Skeletal muscle satellite cell (primary cell): ENCODE results near the gene BCDIN3D.

Experiments
- H3K27me3 ChIP-seq: 2 replicates; pipeline ENCODE4 v1.7.0; 2013; ENCODE audit warnings: low read length; ENCODE audit not compliant: control insufficient read depth, insufficient read depth
- H3K36me3 ChIP-seq: 2 replicates; pipeline ENCODE4 v1.7.0; 2013; ENCODE audit warnings: mild to moderate bottlenecking, control low read depth, low read length; ENCODE audit not compliant: insufficient read depth
- H3K4me1 ChIP-seq: 2 replicates; pipeline ENCODE4 v1.7.0; 2013; ENCODE audit warnings: low read length; ENCODE audit not compliant: control insufficient read depth, insufficient read depth
- H3K4me2 ChIP-seq: 2 replicates; pipeline ENCODE4 v1.7.0; 2013; ENCODE audit warnings: mild to moderate bottlenecking, low read length
- H3K4me3 ChIP-seq: 2 replicates; pipeline ENCODE4 v1.7.0; 2013; ENCODE audit warnings: low read length
- H3K9ac ChIP-seq: 2 replicates; pipeline ENCODE4 v1.7.0; 2013; ENCODE audit warnings: mild to moderate bottlenecking, low read depth, low read length, moderate library complexity
- H3K9me3 ChIP-seq: replicated peaks from 2 replicates; pipeline ENCODE4 v1.7.0; 2013; ENCODE audit warnings: mild to moderate bottlenecking, control low read depth, low read length

Gene BCDIN3D

GRCh38 chr12:49809906-49810389, 33.0 kb downstream of the BCDIN3D start:
- Histone ChIP-seq H3K36me3 (peaks cover 17% of the 10 kb centered on the region), H3K4me1 (peaks cover 21% of the 10 kb centered on the region), H3K27me3 (no peaks in the 10 kb centered on the region), H3K9me3 (no peaks in the 10 kb centered on the region), H3K4me2 (peak overlapping the region; percentile 57), H3K4me3 (no peak overlapping the region), H3K9ac (peak overlapping the region; percentile 52)

- peak overlapping the region; percentile 57 for H3K4me2 ChIP-seq
- H3K9me3 ChIP-seq, result no peaks in the 10 kb centered on the region
- no peaks in the 10 kb centered on the region for H3K27me3 ChIP-seq
- peaks cover 21% of the 10 kb centered on the region for H3K4me1 ChIP-seq
- H3K4me3 ChIP-seq, result no peak overlapping the region
- H3K36me3 ChIP-seq, result peaks cover 22% of the 10 kb centered on the region
- H3K9ac ChIP-seq, result peak overlapping the region; percentile 52
Measured at GRCh38 chr12:49809381-49809905, 33.5 kb downstream of the BCDIN3D start.

- H3K27me3 ChIP-seq, result no peaks in the 10 kb centered on the region
- no peaks in the 10 kb centered on the region for H3K9me3 ChIP-seq
- peaks cover 21% of the 10 kb centered on the region for H3K4me1 ChIP-seq
- H3K4me3 ChIP-seq, result peak overlapping the region; percentile 43
- H3K4me2 ChIP-seq, result peak overlapping the region; percentile 57
- peak overlapping the region; percentile 52 for H3K9ac ChIP-seq
- H3K36me3 ChIP-seq, result peaks cover 27% of the 10 kb centered on the region
Measured at GRCh38 chr12:49808686-49809380, 34.1 kb downstream of the BCDIN3D start.

- Histone ChIP-seq H3K36me3 (peaks cover 34% of the 10 kb centered on the region), H3K9me3 (no peaks in the 10 kb centered on the region), H3K4me1 (peaks cover 21% of the 10 kb centered on the region), H3K9ac (no peak overlapping the region), H3K4me2 (no peak overlapping the region), H3K27me3 (no peaks in the 10 kb centered on the region), H3K4me3 (no peak overlapping the region)
Measured at GRCh38 chr12:49807991-49808580, 34.8 kb downstream of the BCDIN3D start.

GRCh38 chr12:49806877-49807276, 36.0 kb downstream of the BCDIN3D start:
- Histone ChIP-seq H3K4me1 (peaks cover 21% of the 10 kb centered on the region), H3K9me3 (no peaks in the 10 kb centered on the region), H3K27me3 (no peaks in the 10 kb centered on the region), H3K4me3 (no peak overlapping the region), H3K4me2 (no peak overlapping the region), H3K9ac (no peak overlapping the region), H3K36me3 (peaks cover 43% of the 10 kb centered on the region)

GRCh38 chr12:49806321-49806813, 36.5 kb downstream of the BCDIN3D start:
- H3K9ac ChIP-seq, result no peak overlapping the region
- H3K9me3 ChIP-seq, result no peaks in the 10 kb centered on the region

GRCh38 chr12:49805409-49805808, 37.5 kb downstream of the BCDIN3D start:
- H3K4me1 ChIP-seq, result peaks cover 20% of the 10 kb centered on the region
- peaks cover 55% of the 10 kb centered on the region for H3K36me3 ChIP-seq
- no peaks in the 10 kb centered on the region for H3K27me3 ChIP-seq
- H3K9me3 ChIP-seq, result no peaks in the 10 kb centered on the region
- H3K4me3 ChIP-seq, result no peak overlapping the region
- no peak overlapping the region for H3K9ac ChIP-seq
- no peak overlapping the region for H3K4me2 ChIP-seq

More at GRCh38 chr12:49806321-49806813, 36.5 kb downstream of the BCDIN3D start:
- Histone ChIP-seq H3K4me3 (no peak overlapping the region), H3K36me3 (peaks cover 48% of the 10 kb centered on the region), H3K27me3 (no peaks in the 10 kb centered on the region), H3K4me2 (no peak overlapping the region), H3K4me1 (peaks cover 21% of the 10 kb centered on the region)

- Histone ChIP-seq H3K36me3 (peaks cover 59% of the 10 kb centered on the region), H3K9me3 (no peaks in the 10 kb centered on the region), H3K4me2 (no peak overlapping the region), H3K4me1 (peaks cover 15% of the 10 kb centered on the region), H3K9ac (no peak overlapping the region), H3K27me3 (no peaks in the 10 kb centered on the region), H3K4me3 (no peak overlapping the region)
Measured at GRCh38 chr12:49804821-49805220, 38.1 kb downstream of the BCDIN3D start.

GRCh38 chr12:49803693-49804450, 39.0 kb downstream of the BCDIN3D start:
- Histone ChIP-seq H3K36me3 (peaks cover 62% of the 10 kb centered on the region), H3K9ac (no peak overlapping the region), H3K27me3 (no peaks in the 10 kb centered on the region), H3K4me2 (no peak overlapping the region), H3K4me3 (no peak overlapping the region), H3K4me1 (peaks cover 6% of the 10 kb centered on the region), H3K9me3 (no peaks in the 10 kb centered on the region)

GRCh38 chr12:49801141-49802063, 41.5 kb downstream of the BCDIN3D start:
- Histone ChIP-seq H3K9ac (no peak overlapping the region), H3K4me3 (no peak overlapping the region), H3K36me3 (peaks cover 78% of the 10 kb centered on the region), H3K9me3 (no peaks in the 10 kb centered on the region), H3K4me2 (no peak overlapping the region), H3K4me1 (no peaks in the 10 kb centered on the region), H3K27me3 (no peaks in the 10 kb centered on the region)
